PFSK-1 (cell line): Measurements from ENCODE around the gene LRRIQ1.

Experiments
- FOXP2 ChIP-seq: optimal IDR thresholded peaks from 2 replicates; pipeline ENCODE3; 2011; ENCODE audit warnings: borderline replicate concordance, control low read depth, inconsistent platforms; ENCODE audit not compliant: insufficient read depth; ENCODE audit errors: extremely low read length, extremely low read depth
- POLR2AphosphoS5 ChIP-seq: IDR thresholded peaks from 2 replicates; pipeline ENCODE4 v1.6.1; 2012; ENCODE audit warnings: low read depth, mild to moderate bottlenecking, control low read depth, low read length, moderate library complexity
- REST ChIP-seq, 2 experiments: IDR thresholded peaks; 2 replicates each; pipeline versions ENCODE4 v1.6.1 to v1.8.0; 2011 to 2012; ENCODE audit warnings: low read depth in 2 of 2, low read length in 2 of 2, control low read depth in 1 of 2, inconsistent platforms in 1 of 2, mild to moderate bottlenecking in 1 of 2, moderate library complexity in 1 of 2; ENCODE audit not compliant: insufficient read depth in 1 of 2
- SIN3A ChIP-seq: IDR thresholded peaks from 2 replicates; pipeline ENCODE4 v1.6.1; 2012; ENCODE audit warnings: mild to moderate bottlenecking, low read length, moderate library complexity, borderline replicate concordance; ENCODE audit not compliant: insufficient read depth
- TAF1 ChIP-seq: IDR thresholded peaks from 2 replicates; pipeline ENCODE4 v1.6.1; 2012; ENCODE audit warnings: low read length, control low read depth, borderline replicate concordance; ENCODE audit not compliant: insufficient read depth

LRRIQ1 gene

GRCh38 chr12:85156569-85156968 lies 120.4 kb downstream of the LRRIQ1 start:
- TF ChIP-seq REST (IDR thresholded peaks at IDR 0.05; ENCODE audit: insufficient read depth in 1 of 2, low read depth in 2 of 2, low read length in 2 of 2) (no peak), TAF1 (no peak), FOXP2 (no peak), POLR2AphosphoS5 (no peak), SIN3A (no peak)

- TF ChIP-seq POLR2AphosphoS5, result no peak
- TF ChIP-seq REST (IDR thresholded peaks at IDR 0.05; ENCODE audit: insufficient read depth in 1 of 2, low read depth in 2 of 2, low read length in 2 of 2), result no peak
- TF ChIP-seq SIN3A, result no peak
- no peak for TF ChIP-seq FOXP2
- TF ChIP-seq TAF1, result 0 out of 2 replicates have a peak, but pooled peaks have one; percentile 12
Observed at GRCh38 chr12:85157035-85157603, 121.0 kb downstream of the LRRIQ1 start.

GRCh38 chr12:85163752-85164321 lies 127.7 kb downstream of the LRRIQ1 start:
- TF ChIP-seq SIN3A (no peak; the same call in 1 of the 2 replicates), REST (IDR thresholded peaks at IDR 0.05; ENCODE audit: insufficient read depth in 1 of 2, low read depth in 2 of 2, low read length in 2 of 2) (peak in 1 of 2 experiments; percentile 59; a peak in 1 of 4 replicates)

GRCh38 chr12:85179680-85180270 lies 143.6 kb downstream of the LRRIQ1 start:
- TF ChIP-seq REST (IDR thresholded peaks at IDR 0.05; ENCODE audit: insufficient read depth in 1 of 2, low read depth in 2 of 2, low read length in 2 of 2) (no peak), FOXP2 (no peak), SIN3A (peak; percentile 65; the same call in 1 of the 2 replicates), POLR2AphosphoS5 (peak; percentile 44; the same call in 1 of the 2 replicates), TAF1 (peak; percentile 72; the same call in 1 of the 2 replicates)

GRCh38 chr12:85182699-85183098 lies 146.5 kb downstream of the LRRIQ1 start:
- TF ChIP-seq SIN3A (peak; percentile 88; the same call in 1 of the 2 replicates), FOXP2 (no peak), POLR2AphosphoS5 (peak; percentile 52; the same call in 1 of the 2 replicates), TAF1 (0 out of 2 replicates have a peak, but pooled peaks have one; percentile 40), REST (IDR thresholded peaks at IDR 0.05; ENCODE audit: insufficient read depth in 1 of 2, low read depth in 2 of 2, low read length in 2 of 2) (0 out of 4 replicates have a peak, but pooled peaks of 1 of the 2 experiments have one; percentile 23)
